ENCODE results near the gene CTAGE1. TPM values are rescaled to one million over a fixed set of nuclear protein-coding genes. Genes with fewer than 3 reads are reported as not detected.

Gene CTAGE1
- total and polyA plus RNA-seq, 2 donors: not detected

Other genes with a start within 250 kb of the CTAGE1 start
- 0.47 TPM for gene GATA6, start 248.3 kb downstream of the CTAGE1 start, total RNA-seq
- gene GATA6, start 248.3 kb downstream of the CTAGE1 start, polyA plus RNA-seq: 2.0 TPM